ENCODE measurements around the gene HSPA12B.

Gene HSPA12B

GRCh38 chr20:3796477-3797225 is 64.2 kb downstream of the HSPA12B start:
- peak overlapping the region; percentile 12 to 97 (median 90) for H3K27ac ChIP-seq
- H3K4me3 ChIP-seq: peak overlapping the region; percentile 48 to 72 (median 61)

DNA sequence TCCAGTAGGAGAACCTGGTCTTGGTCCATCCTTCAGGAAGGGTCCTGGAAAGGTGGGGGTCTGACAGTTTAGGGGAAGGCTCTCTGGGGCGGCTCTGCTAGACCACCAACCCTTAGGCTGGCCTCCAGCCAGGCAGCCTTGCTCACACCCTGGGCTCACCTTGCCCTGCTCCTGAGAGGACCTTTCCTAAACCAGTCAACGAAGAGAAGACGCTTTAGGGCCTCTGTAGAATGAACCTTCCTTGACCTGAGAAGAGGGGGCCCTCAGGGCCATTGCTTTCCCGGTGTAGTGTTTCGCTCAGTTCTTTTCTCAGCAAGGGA is 64.7 kb downstream of the HSPA12B start:
- Histone ChIP-seq H3K27ac (peak overlapping the region in 20 of 21 experiments; percentile 55 to 97 (median 90)), H3K4me3 (peak overlapping the region; percentile 48 to 72 (median 61))

GRCh38 chr20:3797592-3798372 is 65.3 kb downstream of the HSPA12B start:
- H3K4me3 ChIP-seq: peak overlapping the region; percentile 48 to 72 (median 61)
- peak overlapping the region in 20 of 21 experiments; percentile 55 to 97 (median 90) for H3K27ac ChIP-seq

GRCh38 chr20:3798373-3798768 is 65.9 kb downstream of the HSPA12B start:
- Histone ChIP-seq H3K27ac (peak overlapping the region in 18 of 21 experiments; percentile 25 to 97 (median 90)), H3K4me3 (peak overlapping the region in 1 of 7 experiments; percentile 70)

DNA sequence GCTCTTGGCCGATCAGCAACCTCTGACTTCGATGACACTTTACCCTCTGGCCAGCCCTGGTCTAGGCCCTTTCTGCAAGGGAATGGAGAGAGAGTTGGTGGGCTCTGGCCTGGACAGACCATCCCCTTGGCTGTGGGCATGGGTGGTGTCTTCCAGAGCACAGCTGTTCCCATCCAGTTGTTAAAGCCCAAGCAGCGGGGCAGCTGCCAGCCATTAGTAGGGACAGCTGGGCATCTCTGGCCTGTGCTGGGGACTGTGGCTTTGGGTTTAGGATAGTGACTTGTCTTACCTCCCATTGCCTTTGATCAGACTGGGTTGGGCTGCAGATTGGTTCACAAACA is 66.4 kb downstream of the HSPA12B start:
- H3K27ac ChIP-seq: peak overlapping the region in 19 of 21 experiments; percentile 6 to 97 (median 90)
- H3K4me3 ChIP-seq: peak overlapping the region in 1 of 7 experiments; percentile 70

DNA sequence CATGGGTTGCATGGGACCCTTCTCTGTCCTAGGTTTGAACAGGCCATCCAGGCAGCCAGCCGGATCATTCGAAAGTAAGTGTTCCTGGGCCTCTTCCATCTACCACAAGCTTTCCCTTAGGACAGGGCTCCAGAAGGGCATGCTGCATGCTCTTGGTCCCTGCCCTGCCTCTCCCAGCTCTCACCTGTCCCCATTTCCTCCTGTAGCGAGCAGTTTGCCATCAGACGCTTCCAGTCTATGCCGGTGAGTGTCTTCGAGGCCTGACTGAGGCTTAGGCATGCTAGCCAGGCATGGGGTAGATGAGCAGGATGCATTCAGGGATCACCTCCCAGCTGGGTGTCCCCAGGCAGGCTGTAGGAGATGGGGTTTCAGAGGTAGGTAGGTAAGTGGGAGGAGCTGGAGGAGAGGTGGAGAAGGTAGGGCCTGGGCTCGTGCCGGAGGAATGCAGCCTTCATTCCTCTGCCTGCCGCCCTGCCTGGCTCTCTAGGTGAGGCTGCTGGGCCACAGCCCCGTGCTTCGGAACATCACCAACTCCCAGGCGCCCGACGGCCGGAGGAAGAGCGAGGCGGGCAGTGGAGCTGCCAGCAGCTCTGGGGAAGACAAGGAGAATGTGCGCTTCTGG is 67.9 kb downstream of the HSPA12B start:
- H3K27ac ChIP-seq: peak overlapping the region in 17 of 21 experiments; percentile 5 to 97 (median 91)

GRCh38 chr20:3800878-3801260 is 68.4 kb downstream of the HSPA12B start:
- H3K27ac ChIP-seq: peak overlapping the region in 14 of 21 experiments; percentile 6 to 97 (median 90)

More for the DNA sequence above, 67.9 kb downstream of the HSPA12B start:
- no peak overlapping the region for H3K4me3 ChIP-seq

DNA sequence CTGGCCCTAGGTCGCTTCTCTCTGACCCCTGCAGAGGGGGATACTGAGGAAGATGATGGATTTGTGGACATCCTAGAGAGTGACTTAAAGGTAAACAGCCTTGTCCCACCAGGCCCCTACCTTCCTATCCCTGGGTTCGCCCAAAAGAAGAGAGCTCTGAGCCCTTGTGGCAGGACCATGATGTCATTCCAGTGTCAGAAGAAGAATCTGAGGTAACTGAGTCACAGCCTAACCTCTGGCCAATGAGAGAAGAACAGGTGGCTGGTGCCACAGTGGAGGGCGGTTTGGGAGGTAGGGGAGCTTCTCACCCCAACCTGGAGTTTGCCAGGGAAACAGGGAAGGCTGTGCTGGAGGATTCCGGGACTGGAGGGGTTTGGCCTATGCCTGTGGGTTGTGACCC is 68.8 kb downstream of the HSPA12B start:
- H3K4me3 ChIP-seq: no peak overlapping the region
- H3K27ac ChIP-seq: peak overlapping the region in 14 of 21 experiments; percentile 0 to 97 (median 90)

More at GRCh38 chr20:3800878-3801260, 68.4 kb downstream of the HSPA12B start:
- H3K4me3 ChIP-seq: no peak overlapping the region

DNA sequence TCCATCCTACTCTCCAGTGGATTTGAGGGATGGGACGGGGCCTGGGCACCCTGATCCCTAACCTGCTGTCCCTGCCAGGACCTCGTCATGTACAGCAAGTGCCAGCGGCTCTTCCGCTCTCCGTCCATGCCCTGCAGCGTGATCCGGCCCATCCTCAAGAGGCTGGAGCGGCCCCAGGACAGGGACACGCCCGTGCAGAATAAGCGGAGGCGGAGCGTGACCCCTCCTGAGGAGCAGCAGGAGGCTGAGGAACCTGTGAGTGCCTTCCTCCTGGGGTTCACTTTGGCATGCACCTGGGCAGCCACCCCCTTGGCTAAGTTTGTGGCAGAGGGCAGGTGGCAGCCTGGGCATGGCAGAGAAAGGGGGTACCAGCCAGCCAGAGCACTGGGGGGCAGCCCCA is 69.4 kb downstream of the HSPA12B start:
- peak overlapping the region in 14 of 21 experiments; percentile 0 to 97 (median 90) for H3K27ac ChIP-seq
- no peak overlapping the region for H3K4me3 ChIP-seq
